K562 (cell line): Measurements from ENCODE around the gene CD46.

ENCODE experiments used
- CTCF ChIP-seq, 3 experiments: IDR thresholded peaks in 2 of 3; conservative IDR thresholded peaks in 1 of 3; 2 replicates each; pipeline ENCODE4 v1.5.1; 2011 to 2012; ENCODE audit warnings: low read length in 3 of 3, mild to moderate bottlenecking in 3 of 3, control low read depth in 2 of 3, improper control_type of control experiment in 1 of 3, inconsistent platforms in 1 of 3, low read depth in 1 of 3, mixed read lengths in 1 of 3, moderate library complexity in 1 of 3; ENCODE audit not compliant: insufficient read depth in 2 of 3
- FIP1L1 ChIP-seq: fragments of 200-400 bp; formaldehyde crosslinking; IDR thresholded peaks from 2 replicates; pipeline ENCODE4 v1.6.1; 2018; ENCODE audit warnings: mild to moderate bottlenecking, low read depth, low read length; ENCODE audit not compliant: poor library complexity, severe bottlenecking
- FOXA3 ChIP-seq, 2 experiments: fragments of 450-650 bp in 1 of 2; sonication (generic) in 1 of 2; formaldehyde crosslinking; IDR thresholded peaks in 1 of 2; conservative IDR thresholded peaks in 1 of 2; 2 replicates each; pipeline versions ENCODE4 v1.4.0 to v1.8.0; 2020 to 2022; ENCODE audit warnings: mild to moderate bottlenecking in 2 of 2, missing genetic modification reagents in 1 of 2
- GABPA ChIP-seq: fragments of 200-800 bp; sonication (Bioruptor generic); conservative IDR thresholded peaks from 2 replicates; pipeline ENCODE4 v1.6.1; 2016; ENCODE audit warnings: low read depth, missing genetic modification characterization, missing compliant biosample characterization
- GTF2B ChIP-seq: IDR thresholded peaks from 2 replicates; pipeline ENCODE4 v1.6.1; 2011; ENCODE audit not compliant: insufficient read length; ENCODE audit errors: extremely low read depth
- MAZ ChIP-seq, 2 experiments: fragments of 450-650 bp in 1 of 2; sonication (generic) in 1 of 2; formaldehyde crosslinking; IDR thresholded peaks in 1 of 2; conservative IDR thresholded peaks in 1 of 2; 2 replicates each; pipeline versions ENCODE4 v1.4.0 to v1.5.0; 2020; ENCODE audit warnings: mild to moderate bottlenecking in 1 of 2, missing genetic modification reagents in 1 of 2
- POLR2A ChIP-seq: fragments of 450-650 bp; conservative IDR thresholded peaks from 2 replicates; pipeline ENCODE4 v1.6.1; 2016
- PRPF4 ChIP-seq: fragments of 200-400 bp; formaldehyde crosslinking; IDR thresholded peaks from one replicate; pipeline ENCODE4 v1.6.1; 2017; ENCODE audit warnings: low read length, low read depth, mild to moderate bottlenecking; ENCODE audit not compliant: insufficient read depth, poor library complexity, severe bottlenecking
- TARDBP ChIP-seq: fragments of 450-650 bp; IDR thresholded peaks from 2 replicates; pipeline ENCODE4 v1.6.1; 2016
- TEAD4 ChIP-seq, 2 experiments: sonication (generic) in 1 of 2; formaldehyde crosslinking in 1 of 2; IDR thresholded peaks; 2 replicates each; pipeline versions ENCODE4 v1.6.1 to v1.8.0; 2012 to 2022; ENCODE audit warnings: borderline replicate concordance in 1 of 2, inconsistent platforms in 1 of 2, low read length in 1 of 2, mild to moderate bottlenecking in 1 of 2, missing genetic modification reagents in 1 of 2
- USF2 ChIP-seq: sonication (generic); formaldehyde crosslinking; IDR thresholded peaks from 2 replicates; pipeline ENCODE4 v1.5.0; 2020; ENCODE audit warnings: missing genetic modification reagents
- YBX1 ChIP-seq: fragments of 450-650 bp; IDR thresholded peaks from 2 replicates; pipeline ENCODE4 v1.7.1; 2016; ENCODE audit warnings: mild to moderate bottlenecking
- ZBTB1 ChIP-seq: sonication (generic); formaldehyde crosslinking; IDR thresholded peaks from 2 replicates; pipeline ENCODE4 v1.8.1; 2023; ENCODE audit warnings: missing genetic modification reagents, low read depth, mild to moderate bottlenecking, borderline replicate concordance
- ZNF175 ChIP-seq: fragments of 200-800 bp; sonication (Bioruptor generic); IDR thresholded peaks from 2 replicates; pipeline ENCODE4 v1.6.1; 2016; ENCODE audit warnings: low read depth, mild to moderate bottlenecking, missing genetic modification characterization, missing compliant biosample characterization

- TF ChIP-seq YBX1 (no peak), GABPA (tag) (no peak), ZBTB1 (CRISPR knock-in tag) (no peak), CTCF (IDR thresholded peaks at IDR 0.05 in 2 of 3, conservative IDR thresholded peaks at IDR 0.05 in 1 of 3; ENCODE audit: insufficient read depth in 2 of 3, low read depth in 1 of 3, low read length in 3 of 3) (no peak), FOXA3 (CRISPR knock-in tag; conservative IDR thresholded peaks at IDR 0.05 in 1 of 2, IDR thresholded peaks at IDR 0.05 in 1 of 2) (no peak), USF2 (CRISPR knock-in tag) (no peak), PRPF4 (no peak), FIP1L1 (no peak), TARDBP (no peak), POLR2A (no peak), MAZ (CRISPR knock-in tag; conservative IDR thresholded peaks at IDR 0.05 in 1 of 2, IDR thresholded peaks at IDR 0.05 in 1 of 2) (no peak), GTF2B (no peak), ZNF175 (CRISPR knock-in tag) (no peak), TEAD4 (IDR thresholded peaks at IDR 0.05; ENCODE audit: low read length) (no peak), TEAD4 (CRISPR knock-in tag; IDR thresholded peaks at IDR 0.05; ENCODE audit: borderline replicate concordance) (no peak)
These were observed 84.9 kb downstream of the CD46 start for GRCh38 chr1:207836591-207837347.
